Measurements from ENCODE around the gene TENM3.

DNA sequence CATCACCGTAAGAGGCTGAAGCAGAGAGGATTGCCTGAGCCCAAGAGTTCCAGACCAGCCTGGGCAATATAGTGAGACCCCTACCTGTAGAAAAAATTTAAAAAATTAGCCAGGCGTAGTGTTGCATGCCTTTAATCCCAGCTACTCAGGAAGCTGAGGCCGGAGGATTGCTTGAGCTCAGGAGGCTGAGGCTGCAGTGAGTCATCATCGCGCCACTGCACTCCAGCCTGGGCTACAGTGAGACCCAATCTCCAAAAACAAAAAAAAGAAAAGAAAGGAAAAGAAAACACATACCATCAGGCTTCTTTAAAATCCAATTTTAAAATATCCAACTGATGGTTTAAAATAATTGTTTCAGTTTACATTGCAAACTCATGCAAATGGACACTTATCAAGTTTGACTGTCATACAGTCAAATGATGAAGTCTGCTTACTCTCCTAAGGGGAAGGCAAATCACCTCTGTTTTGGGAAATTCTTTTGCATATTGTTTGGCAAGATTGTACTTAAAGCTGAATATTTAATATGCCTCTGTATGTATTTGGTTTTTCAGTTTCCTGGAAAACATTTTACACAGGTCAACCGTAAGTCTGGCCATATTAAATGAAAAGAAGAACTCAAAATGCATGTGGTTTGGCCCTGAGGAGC lies 23.7 kb upstream of the TENM3 start:
- TF ChIP-seq CTCF (IDR thresholded peaks at IDR 0.05; ENCODE audit: insufficient read depth, low read length, poor library complexity, severe bottlenecking): no peak
- no peak for TF ChIP-seq EZH2phosphoT487 (conservative IDR thresholded peaks at IDR 0.05; ENCODE audit: low read length)
